Ovary (tissue), 3 donors: Measurements from ENCODE around the gene CRYBG2.

ENCODE experiments used
- POLR2A ChIP-seq: fragments of 450-650 bp; IDR thresholded peaks from one replicate; pipeline ENCODE4 v1.6.1; 2017; ENCODE audit warnings: antibody characterized with exemption, mild to moderate bottlenecking, moderate library complexity
- TF ChIP-seq, protein P1 (sequence below), 3 donors: fragments of 450-650 bp in 2 of 3; fragments of 200-600 bp in 1 of 3; IDR thresholded peaks; one replicate each; pipeline versions ENCODE4 v1.5.1 to v1.8.0; 2016 to 2022; ENCODE audit warnings: antibody characterized with exemption in 3 of 3, mild to moderate bottlenecking in 1 of 3
- donor health status: DM: no; HTN: no; CAD: no.

- TF ChIP-seq, protein P1, sequence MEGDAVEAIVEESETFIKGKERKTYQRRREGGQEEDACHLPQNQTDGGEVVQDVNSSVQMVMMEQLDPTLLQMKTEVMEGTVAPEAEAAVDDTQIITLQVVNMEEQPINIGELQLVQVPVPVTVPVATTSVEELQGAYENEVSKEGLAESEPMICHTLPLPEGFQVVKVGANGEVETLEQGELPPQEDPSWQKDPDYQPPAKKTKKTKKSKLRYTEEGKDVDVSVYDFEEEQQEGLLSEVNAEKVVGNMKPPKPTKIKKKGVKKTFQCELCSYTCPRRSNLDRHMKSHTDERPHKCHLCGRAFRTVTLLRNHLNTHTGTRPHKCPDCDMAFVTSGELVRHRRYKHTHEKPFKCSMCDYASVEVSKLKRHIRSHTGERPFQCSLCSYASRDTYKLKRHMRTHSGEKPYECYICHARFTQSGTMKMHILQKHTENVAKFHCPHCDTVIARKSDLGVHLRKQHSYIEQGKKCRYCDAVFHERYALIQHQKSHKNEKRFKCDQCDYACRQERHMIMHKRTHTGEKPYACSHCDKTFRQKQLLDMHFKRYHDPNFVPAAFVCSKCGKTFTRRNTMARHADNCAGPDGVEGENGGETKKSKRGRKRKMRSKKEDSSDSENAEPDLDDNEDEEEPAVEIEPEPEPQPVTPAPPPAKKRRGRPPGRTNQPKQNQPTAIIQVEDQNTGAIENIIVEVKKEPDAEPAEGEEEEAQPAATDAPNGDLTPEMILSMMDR (IDR thresholded peaks at IDR 0.05), result no peak
- TF ChIP-seq POLR2A, result no peak
Observed at GRCh38 chr1:26274801-26275425, 79.0 kb downstream of the CRYBG2 start.
